Dendritic cell treated with granulocyte-macrophage colony-stimulating factor and Interleukin-4, amounts not matched to agents 40 ng/mL and 50 ng/mL, for 4 days (primary cell): ENCODE data around the gene MYO1D.

Experiments used
- H3K27ac Mint-ChIP-seq: one replicate; pipeline ENCODE4 v1.8.0; 2022; ENCODE audit warnings: mild to moderate bottlenecking, mixed read lengths
- H3K27me3 Mint-ChIP-seq: one replicate; pipeline ENCODE4 v1.8.0; 2022; ENCODE audit warnings: mild to moderate bottlenecking, mixed read lengths
- H3K36me3 Mint-ChIP-seq: one replicate; pipeline ENCODE4 v1.8.0; 2022; ENCODE audit warnings: low read depth, mixed read lengths
- H3K4me1 Mint-ChIP-seq: one replicate; pipeline ENCODE4 v1.8.0; 2022; ENCODE audit warnings: low read depth, mixed read lengths
- H3K4me3 Mint-ChIP-seq: one replicate; pipeline ENCODE4 v1.8.0; 2022; ENCODE audit warnings: mild to moderate bottlenecking, moderate library complexity, mixed read lengths
- H3K9me3 Mint-ChIP-seq: one replicate; pipeline ENCODE4 v1.8.0; 2022; ENCODE audit warnings: mixed read lengths
- intact Hi-C: fragments of 100-400 bp; cut with micrococcal nuclease; formaldehyde crosslinking; loops from one replicate; pipeline ENCODE4 v1.15.0; 2022

The MYO1D gene

DNA sequence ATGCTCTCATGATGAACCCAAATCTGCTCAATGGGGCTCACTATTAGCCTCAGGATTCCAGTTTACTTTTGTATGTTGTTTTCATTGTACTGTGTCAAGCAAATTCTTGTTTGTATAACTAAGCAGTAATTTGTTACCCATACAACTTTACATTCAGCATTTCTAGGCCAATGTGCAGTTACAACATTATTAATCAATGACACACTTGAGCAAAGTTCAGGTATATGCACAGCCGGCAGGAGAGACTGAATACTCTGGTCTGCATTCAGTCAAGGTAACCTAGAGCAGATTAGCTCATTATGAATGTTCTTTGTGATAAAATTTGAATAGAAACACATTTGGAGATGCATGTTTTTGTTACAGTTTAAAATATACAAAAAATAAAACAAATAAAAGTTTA, 2.2 kb upstream of the MYO1D start:
- Mint-ChIP-seq H3K27ac (no peak overlapping the region), H3K9me3 (no peaks in the 10 kb centered on the region), H3K4me1 (peaks cover 12% of the 10 kb centered on the region), H3K4me3 (no peak overlapping the region), H3K36me3 (no peaks in the 10 kb centered on the region), H3K27me3 (peaks cover 44% of the 10 kb centered on the region)
- intact Hi-C loops: no loop called here

GRCh38 chr17:32878211-32878610, 1.3 kb upstream of the MYO1D start:
- intact Hi-C loops: no loop called here
- H3K9me3 Mint-ChIP-seq: no peaks in the 10 kb centered on the region
- H3K4me3 Mint-ChIP-seq: no peak overlapping the region
- peaks cover 12% of the 10 kb centered on the region for H3K4me1 Mint-ChIP-seq
- H3K27ac Mint-ChIP-seq: no peak overlapping the region
- H3K27me3 Mint-ChIP-seq: peaks cover 53% of the 10 kb centered on the region
- H3K36me3 Mint-ChIP-seq: no peaks in the 10 kb centered on the region

DNA sequence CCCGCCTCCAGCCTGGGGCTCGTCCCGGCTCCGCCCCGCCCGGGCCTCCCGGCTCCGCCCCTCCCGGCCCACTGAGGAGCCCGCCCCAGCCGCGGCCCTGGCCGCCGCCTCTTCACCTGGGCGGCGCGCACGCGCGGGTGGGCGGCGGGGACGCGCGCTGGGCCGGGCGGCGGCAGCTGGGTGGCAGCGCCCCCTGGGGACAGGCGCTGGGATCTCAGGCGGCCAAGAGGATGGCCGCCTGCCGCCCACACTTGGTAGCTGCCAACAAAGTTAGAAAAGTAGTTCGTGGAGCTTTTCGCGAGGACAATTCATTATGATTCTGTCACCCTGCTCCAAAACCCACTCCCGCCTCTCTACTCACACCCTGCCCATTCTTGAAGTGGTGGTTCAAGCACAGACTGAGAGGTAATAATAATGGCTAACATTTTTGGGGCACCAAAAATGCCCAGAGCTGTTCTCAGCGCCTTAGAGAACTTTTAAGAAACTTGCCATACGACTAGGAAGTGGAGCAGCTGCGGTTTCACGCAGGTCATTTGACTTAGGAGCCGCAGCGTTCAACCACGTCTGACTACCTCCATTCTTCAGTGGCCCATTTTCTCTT, 340 bp upstream of the MYO1D start:
- Mint-ChIP-seq H3K27me3 (peaks cover 57% of the 10 kb centered on the region), H3K36me3 (no peaks in the 10 kb centered on the region), H3K9me3 (no peaks in the 10 kb centered on the region), H3K27ac (no peak overlapping the region), H3K4me3 (peak overlapping the region; percentile 67), H3K4me1 (peaks cover 12% of the 10 kb centered on the region)
- intact Hi-C loops: loop anchor here (1.0 kb wide), 1 partner anchor 94 kb away; no protein-coding TSS in a partner anchor

GRCh38 chr17:32875923-32876416, 954 bp downstream of the MYO1D start:
- intact Hi-C loops: no loop called here
- H3K4me1 Mint-ChIP-seq: peaks cover 17% of the 10 kb centered on the region
- peak overlapping the region; percentile 74 for H3K4me3 Mint-ChIP-seq
- H3K36me3 Mint-ChIP-seq: no peaks in the 10 kb centered on the region
- peaks cover 46% of the 10 kb centered on the region for H3K27me3 Mint-ChIP-seq
- no peaks in the 10 kb centered on the region for H3K9me3 Mint-ChIP-seq
- H3K27ac Mint-ChIP-seq: no peak overlapping the region

GRCh38 chr17:32875230-32875917, 1.6 kb downstream of the MYO1D start:
- peaks cover 21% of the 10 kb centered on the region for H3K4me1 Mint-ChIP-seq
- H3K27me3 Mint-ChIP-seq: peaks cover 42% of the 10 kb centered on the region
- no peak overlapping the region for H3K4me3 Mint-ChIP-seq
- no peaks in the 10 kb centered on the region for H3K36me3 Mint-ChIP-seq
- no peaks in the 10 kb centered on the region for H3K9me3 Mint-ChIP-seq
- no peak overlapping the region for H3K27ac Mint-ChIP-seq
- intact Hi-C loops: no loop called here

GRCh38 chr17:32873114-32873513, 3.8 kb downstream of the MYO1D start:
- Mint-ChIP-seq H3K9me3 (no peaks in the 10 kb centered on the region), H3K36me3 (no peaks in the 10 kb centered on the region), H3K27me3 (peaks cover 43% of the 10 kb centered on the region), H3K4me3 (no peak overlapping the region), H3K4me1 (peaks cover 21% of the 10 kb centered on the region), H3K27ac (no peak overlapping the region)
- intact Hi-C loops: no loop called here

DNA sequence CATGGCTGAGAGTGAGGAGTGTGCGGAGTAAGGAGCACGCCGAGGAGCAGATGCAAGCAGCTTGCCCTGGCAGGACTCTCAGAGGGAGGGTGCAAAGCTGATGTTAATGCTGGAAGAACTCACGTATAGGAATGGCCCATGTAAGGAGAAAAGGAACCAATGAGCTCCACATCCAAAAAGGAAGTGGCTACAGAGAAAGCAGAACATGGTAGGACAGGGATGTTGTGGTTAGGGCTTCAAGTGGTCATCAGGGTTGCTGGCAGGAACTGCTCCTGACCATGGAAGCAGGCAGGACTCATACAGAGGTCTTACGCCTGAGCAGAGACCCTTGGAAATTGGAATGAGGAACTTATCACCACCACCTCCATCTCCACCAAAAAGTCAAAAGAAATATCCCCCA, 5.2 kb downstream of the MYO1D start:
- H3K36me3 Mint-ChIP-seq: no peaks in the 10 kb centered on the region
- no peaks in the 10 kb centered on the region for H3K9me3 Mint-ChIP-seq
- H3K4me1 Mint-ChIP-seq: peaks cover 21% of the 10 kb centered on the region
- H3K27me3 Mint-ChIP-seq: peaks cover 45% of the 10 kb centered on the region
- peak overlapping the region; percentile 9 for H3K27ac Mint-ChIP-seq
- intact Hi-C loops: no loop called here
- H3K4me3 Mint-ChIP-seq: no peak overlapping the region

DNA sequence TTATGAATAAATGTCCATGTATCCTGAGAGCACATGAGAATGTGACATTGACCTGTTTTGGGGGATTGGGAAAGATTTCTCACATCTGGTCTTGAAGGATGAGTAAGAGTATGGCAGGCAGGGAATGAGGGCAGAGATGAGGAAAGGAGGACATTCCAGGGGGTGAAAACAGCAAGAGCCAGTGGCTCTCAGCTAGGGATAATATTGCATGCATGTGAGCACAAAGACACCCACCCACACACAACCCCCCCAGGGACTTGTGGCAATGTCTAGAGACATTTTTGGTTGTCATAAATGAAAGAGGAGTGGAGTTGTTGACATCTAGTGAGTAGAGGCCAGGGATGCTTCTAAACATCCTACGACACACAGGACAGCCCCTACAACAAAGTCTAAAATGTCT, 6.0 kb downstream of the MYO1D start:
- Mint-ChIP-seq H3K27me3 (peaks cover 40% of the 10 kb centered on the region), H3K36me3 (no peaks in the 10 kb centered on the region), H3K9me3 (no peaks in the 10 kb centered on the region), H3K4me3 (no peak overlapping the region), H3K4me1 (peaks cover 16% of the 10 kb centered on the region), H3K27ac (no peak overlapping the region)
- intact Hi-C loops: no loop called here

DNA sequence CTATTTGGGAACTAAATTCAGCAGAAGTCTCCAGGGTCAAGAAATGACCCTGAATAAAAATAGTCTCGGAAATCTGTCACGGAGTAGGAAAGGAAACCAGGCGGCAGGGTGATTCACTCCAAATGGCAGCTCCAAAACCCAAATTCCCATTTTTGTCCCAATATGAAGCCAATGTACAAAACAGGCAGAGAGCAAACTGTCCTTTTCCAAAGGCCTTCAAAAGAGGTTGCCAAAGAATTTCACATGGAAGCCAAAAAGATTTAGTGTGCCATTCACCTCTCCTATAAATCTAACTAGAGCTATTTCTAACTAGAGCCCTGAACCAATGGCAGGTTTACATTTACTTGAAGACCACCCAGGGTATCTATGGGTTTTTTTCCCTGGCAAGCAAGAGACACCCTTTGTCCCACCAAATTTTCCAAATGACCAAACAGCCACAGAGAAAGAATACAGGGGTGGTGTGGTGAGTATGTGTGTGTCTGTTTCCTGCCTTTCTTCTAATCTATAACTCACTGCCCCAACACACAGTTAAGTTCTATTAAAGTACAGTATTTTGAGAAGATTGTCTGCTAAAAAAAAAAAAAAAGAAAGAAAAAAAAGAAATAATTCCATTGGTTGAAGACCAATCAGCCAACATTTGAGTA, 6.8 kb downstream of the MYO1D start:
- Mint-ChIP-seq H3K36me3 (no peaks in the 10 kb centered on the region), H3K9me3 (no peaks in the 10 kb centered on the region), H3K4me1 (peaks cover 14% of the 10 kb centered on the region), H3K4me3 (no peak overlapping the region), H3K27ac (no peak overlapping the region), H3K27me3 (peaks cover 38% of the 10 kb centered on the region)
- intact Hi-C loops: no loop called here

GRCh38 chr17:32869345-32870026, 7.4 kb downstream of the MYO1D start:
- no peaks in the 10 kb centered on the region for H3K36me3 Mint-ChIP-seq
- H3K9me3 Mint-ChIP-seq: no peaks in the 10 kb centered on the region
- H3K4me1 Mint-ChIP-seq: peaks cover 14% of the 10 kb centered on the region
- H3K27ac Mint-ChIP-seq: no peak overlapping the region
- no peak overlapping the region for H3K4me3 Mint-ChIP-seq
- intact Hi-C loops: no loop called here
- peaks cover 37% of the 10 kb centered on the region for H3K27me3 Mint-ChIP-seq

GRCh38 chr17:32865141-32865540, 11.8 kb downstream of the MYO1D start:
- H3K4me3 Mint-ChIP-seq: no peak overlapping the region
- intact Hi-C loops: no loop called here
- no peaks in the 10 kb centered on the region for H3K9me3 Mint-ChIP-seq
- H3K4me1 Mint-ChIP-seq: peaks cover 5% of the 10 kb centered on the region
- no peak overlapping the region for H3K27ac Mint-ChIP-seq
- peaks cover 23% of the 10 kb centered on the region for H3K27me3 Mint-ChIP-seq
- no peaks in the 10 kb centered on the region for H3K36me3 Mint-ChIP-seq

DNA sequence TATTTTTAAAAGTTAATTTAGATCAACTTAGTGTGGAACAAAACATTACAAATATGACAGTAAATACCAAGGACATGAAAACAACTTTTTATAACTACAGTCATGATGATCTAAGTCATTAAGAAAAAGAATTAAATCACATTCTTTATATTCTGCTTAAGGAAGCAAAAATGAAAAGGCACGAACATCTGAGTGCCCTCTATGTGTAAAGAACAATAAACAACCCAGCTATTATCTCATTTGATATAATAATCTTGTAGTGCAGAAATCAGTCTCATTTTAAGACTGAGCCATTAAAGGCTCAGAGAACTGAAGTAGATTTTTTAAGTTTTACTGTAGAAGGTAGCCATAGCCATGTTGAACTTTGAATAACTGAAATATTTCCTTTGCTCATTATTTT, 13.4 kb downstream of the MYO1D start:
- Mint-ChIP-seq H3K27ac (no peak overlapping the region), H3K4me3 (no peak overlapping the region), H3K27me3 (peaks cover 17% of the 10 kb centered on the region), H3K36me3 (no peaks in the 10 kb centered on the region), H3K4me1 (peaks cover 5% of the 10 kb centered on the region), H3K9me3 (no peaks in the 10 kb centered on the region)
- intact Hi-C loops: no loop called here

DNA sequence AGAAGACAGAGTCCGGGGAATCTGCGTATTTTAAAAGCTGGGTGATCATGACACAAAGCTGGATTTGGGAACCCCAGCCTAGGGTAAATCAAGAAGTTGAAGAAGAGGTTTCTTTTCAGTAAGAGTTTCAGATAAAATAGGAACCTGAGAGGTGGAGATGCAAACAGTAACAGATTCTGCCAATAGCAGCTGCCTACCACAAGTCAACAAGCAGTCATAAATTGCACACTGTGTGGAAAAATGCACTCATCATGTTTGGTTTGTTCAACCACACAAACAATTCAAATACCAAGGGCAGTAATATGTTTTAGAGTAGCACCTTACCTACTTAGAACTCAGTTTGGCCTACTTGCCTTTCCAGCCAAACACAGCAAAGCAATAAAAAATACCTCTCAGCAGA, 14.0 kb downstream of the MYO1D start:
- Mint-ChIP-seq H3K27ac (no peak overlapping the region), H3K36me3 (no peaks in the 10 kb centered on the region), H3K4me1 (peaks cover 5% of the 10 kb centered on the region), H3K9me3 (no peaks in the 10 kb centered on the region), H3K27me3 (peaks cover 11% of the 10 kb centered on the region), H3K4me3 (no peak overlapping the region)
- intact Hi-C loops: no loop called here

- no peaks in the 10 kb centered on the region for H3K36me3 Mint-ChIP-seq
- H3K4me1 Mint-ChIP-seq: peaks cover 5% of the 10 kb centered on the region
- intact Hi-C loops: no loop called here
- H3K9me3 Mint-ChIP-seq: no peaks in the 10 kb centered on the region
- H3K27me3 Mint-ChIP-seq: peaks cover 13% of the 10 kb centered on the region
- H3K4me3 Mint-ChIP-seq: no peak overlapping the region
- no peak overlapping the region for H3K27ac Mint-ChIP-seq
Observed at GRCh38 chr17:32861981-32862380, 14.9 kb downstream of the MYO1D start.
